GM20431 (cell line): ENCODE results near the gene SLC5A10.
"Not testable (repeated sequence)": the region's sequence is repeated elsewhere in the genome, so short reads cannot be mapped to it uniquely, and the experiment has no call there.

Source experiments
- in situ Hi-C: fragments of 300-500 bp; cut with MseI, MboI; formaldehyde crosslinking; loops from one replicate; pipeline ENCODE4 v1.15.0; 2020; ENCODE audit warnings: low sequenced_read_pairs; ENCODE audit not compliant: unreplicated experiment

The SLC5A10 gene

GRCh38 chr17:19031729-19032128 lies 79.8 kb downstream of the SLC5A10 start:
- in situ Hi-C loops, result not testable (repeated sequence)

- in situ Hi-C loops, result not testable (repeated sequence)
Observed at GRCh38 chr17:19032377-19032988, 80.5 kb downstream of the SLC5A10 start.

GRCh38 chr17:19036186-19036585 lies 84.2 kb downstream of the SLC5A10 start:
- in situ Hi-C loops, result not testable (repeated sequence)

GRCh38 chr17:19037547-19037946 lies 85.6 kb downstream of the SLC5A10 start:
- in situ Hi-C loops, result not testable (repeated sequence)

- in situ Hi-C loops, result not testable (repeated sequence)
Observed at GRCh38 chr17:19038007-19038406, 86.0 kb downstream of the SLC5A10 start.

- in situ Hi-C loops, result not testable (repeated sequence)
Observed at GRCh38 chr17:19038730-19039129, 86.8 kb downstream of the SLC5A10 start.

GRCh38 chr17:19040350-19040749 lies 88.4 kb downstream of the SLC5A10 start:
- in situ Hi-C loops, result not testable (repeated sequence)

- in situ Hi-C loops, result not testable (repeated sequence)
Observed at GRCh38 chr17:19041871-19042270, 89.9 kb downstream of the SLC5A10 start.

- in situ Hi-C loops, result not testable (repeated sequence)
Observed at GRCh38 chr17:19042369-19042768, 90.4 kb downstream of the SLC5A10 start.

GRCh38 chr17:19043032-19043431 lies 91.1 kb downstream of the SLC5A10 start:
- in situ Hi-C loops, result not testable (repeated sequence)

- in situ Hi-C loops, result not testable (repeated sequence)
Observed at GRCh38 chr17:19044643-19045042, 92.7 kb downstream of the SLC5A10 start.

- in situ Hi-C loops, result not testable (repeated sequence)
Observed at GRCh38 chr17:19046782-19047375, 94.9 kb downstream of the SLC5A10 start, which contains the start of gene GRAP. Gene GRAP, minus strand, starts transcription at chr17:19046957. Its CDS starts 31 bp downstream, at chr17:19046926.

- in situ Hi-C loops, result not testable (repeated sequence)
Observed at GRCh38 chr17:19047510-19047909, 95.5 kb downstream of the SLC5A10 start.

GRCh38 chr17:19048826-19049225 lies 96.9 kb downstream of the SLC5A10 start:
- in situ Hi-C loops, result not testable (repeated sequence)

- in situ Hi-C loops, result not testable (repeated sequence)
Observed at GRCh38 chr17:19055447-19055846, 103.5 kb downstream of the SLC5A10 start.

- in situ Hi-C loops, result not testable (repeated sequence)
Observed at GRCh38 chr17:19062009-19062717, 110.2 kb downstream of the SLC5A10 start.

GRCh38 chr17:19062718-19063325 lies 110.9 kb downstream of the SLC5A10 start:
- in situ Hi-C loops, result not testable (repeated sequence)

GRCh38 chr17:19063326-19063956 lies 111.5 kb downstream of the SLC5A10 start:
- in situ Hi-C loops, result not testable (repeated sequence)

- in situ Hi-C loops, result not testable (repeated sequence)
Observed at GRCh38 chr17:19064378-19064777, 112.4 kb downstream of the SLC5A10 start.
